ENCODE results near the gene FBXL3. TPM values are rescaled to one million over a fixed set of nuclear protein-coding genes. Genes with fewer than 3 reads are reported as not detected.
A peak's percentile ranks its signal among the peaks of the same experiment; 100 is the strongest.

Gene FBXL3
- 73.3 TPM for total RNA-seq

- DNase-seq, result peak; percentile 86
Observed at GRCh38 chr13:77026861-77027621, at the start of gene FBXL3. Gene FBXL3, minus strand, starts transcription at chr13:77027159. Its CDS starts 5,299 bp downstream, at chr13:77021860.

GRCh38 chr13:77067519-77067918 is 40.6 kb upstream of the FBXL3 start:
- DNase-seq, result no peak

- DNase-seq, result no peak
Observed at GRCh38 chr13:77065461-77066147, 38.6 kb upstream of the FBXL3 start.

- DNase-seq, result no peak
Observed at GRCh38 chr13:77062097-77062496, 35.1 kb upstream of the FBXL3 start.

- no peak for DNase-seq
Observed at GRCh38 chr13:77061362-77061761, 34.4 kb upstream of the FBXL3 start.

- DNase-seq, result no peak
Observed at GRCh38 chr13:77056886-77057285, 29.9 kb upstream of the FBXL3 start.

GRCh38 chr13:77056382-77056781 is 29.4 kb upstream of the FBXL3 start:
- no peak for DNase-seq

- no peak for DNase-seq
Observed at GRCh38 chr13:77055158-77055557, 28.2 kb upstream of the FBXL3 start.

- DNase-seq, result no peak
Observed at GRCh38 chr13:77053192-77053591, 26.2 kb upstream of the FBXL3 start.

- DNase-seq, result no peak
Observed at GRCh38 chr13:77048681-77049080, 21.7 kb upstream of the FBXL3 start.

GRCh38 chr13:77047649-77048343 is 20.8 kb upstream of the FBXL3 start:
- no peak for DNase-seq

- DNase-seq, result no peak
Observed at GRCh38 chr13:77042566-77043177, 15.7 kb upstream of the FBXL3 start.

- DNase-seq, result no peak
Observed at GRCh38 chr13:77040835-77041234, 13.9 kb upstream of the FBXL3 start.

- no peak for DNase-seq
Observed at GRCh38 chr13:77040076-77040475, 13.1 kb upstream of the FBXL3 start.

GRCh38 chr13:77038907-77039480 is 12.0 kb upstream of the FBXL3 start:
- no peak for DNase-seq

- DNase-seq, result no peak
Observed at GRCh38 chr13:77036279-77036678, 9.3 kb upstream of the FBXL3 start.

- DNase-seq, result no peak
Observed at GRCh38 chr13:77034881-77035280, 7.9 kb upstream of the FBXL3 start.

- DNase-seq, result no peak
Observed at GRCh38 chr13:77033717-77034302, 6.9 kb upstream of the FBXL3 start.

GRCh38 chr13:77031656-77032243 is 4.8 kb upstream of the FBXL3 start:
- no peak for DNase-seq

- DNase-seq, result no peak
Observed at GRCh38 chr13:77029436-77029835, 2.5 kb upstream of the FBXL3 start.

- no peak for DNase-seq
Observed at GRCh38 chr13:77028202-77028601, 1.2 kb upstream of the FBXL3 start.
